Fibroblast of mammary gland (primary cell): ENCODE data around the gene F2.
"Not testable (repeated sequence)": the region's sequence is repeated elsewhere in the genome, so short reads cannot be mapped to it uniquely, and the experiment has no call there.

Experiments
- DNase-seq: peaks from one replicate; pipeline ENCODE4 v3.0.0-alpha.2; 2010; ENCODE audit warnings: low read depth
- H3K4me3 ChIP-seq: 2 replicates; pipeline ENCODE4 v1.5.1; 2011; ENCODE audit warnings: low read depth, mild to moderate bottlenecking, low read length, moderate library complexity; ENCODE audit not compliant: control insufficient read depth
- TF ChIP-seq, protein P1 (sequence below): conservative IDR thresholded peaks from 2 replicates; pipeline ENCODE4 v1.5.1; 2011; ENCODE audit warnings: low read depth, low read length, inconsistent platforms; ENCODE audit not compliant: control insufficient read depth, insufficient read depth

The F2 gene

DNA sequence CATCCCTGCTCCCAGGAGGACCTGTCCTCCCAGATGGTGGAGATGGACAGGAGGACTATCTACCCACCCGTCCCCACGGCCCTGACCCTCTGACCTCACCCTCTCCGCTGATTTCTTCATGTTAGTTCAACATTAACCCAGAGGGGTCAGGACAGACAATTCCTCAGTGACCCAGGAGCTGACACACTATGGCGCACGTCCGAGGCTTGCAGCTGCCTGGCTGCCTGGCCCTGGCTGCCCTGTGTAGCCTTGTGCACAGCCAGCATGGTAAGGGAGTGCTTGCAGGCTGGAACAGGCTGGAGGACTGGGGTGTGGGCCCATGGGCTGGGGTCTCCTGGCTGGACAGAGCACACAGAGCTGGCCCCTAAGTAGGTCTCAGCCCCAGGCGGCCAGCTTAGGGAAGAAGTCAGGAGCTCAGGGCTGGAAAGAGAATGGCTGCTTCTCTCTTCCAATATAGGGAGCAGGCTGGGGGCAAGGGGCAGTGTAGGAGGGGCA, at the start of gene F2:
F2 (plus strand) TSS at position 166 of the 495 bp plus-strand sequence; CDS start at position 189, 23 bp downstream.
- no peak within 1 kb of the TSS for H3K4me3 ChIP-seq
- DNase-seq, result no peak
- TF ChIP-seq, protein P1, sequence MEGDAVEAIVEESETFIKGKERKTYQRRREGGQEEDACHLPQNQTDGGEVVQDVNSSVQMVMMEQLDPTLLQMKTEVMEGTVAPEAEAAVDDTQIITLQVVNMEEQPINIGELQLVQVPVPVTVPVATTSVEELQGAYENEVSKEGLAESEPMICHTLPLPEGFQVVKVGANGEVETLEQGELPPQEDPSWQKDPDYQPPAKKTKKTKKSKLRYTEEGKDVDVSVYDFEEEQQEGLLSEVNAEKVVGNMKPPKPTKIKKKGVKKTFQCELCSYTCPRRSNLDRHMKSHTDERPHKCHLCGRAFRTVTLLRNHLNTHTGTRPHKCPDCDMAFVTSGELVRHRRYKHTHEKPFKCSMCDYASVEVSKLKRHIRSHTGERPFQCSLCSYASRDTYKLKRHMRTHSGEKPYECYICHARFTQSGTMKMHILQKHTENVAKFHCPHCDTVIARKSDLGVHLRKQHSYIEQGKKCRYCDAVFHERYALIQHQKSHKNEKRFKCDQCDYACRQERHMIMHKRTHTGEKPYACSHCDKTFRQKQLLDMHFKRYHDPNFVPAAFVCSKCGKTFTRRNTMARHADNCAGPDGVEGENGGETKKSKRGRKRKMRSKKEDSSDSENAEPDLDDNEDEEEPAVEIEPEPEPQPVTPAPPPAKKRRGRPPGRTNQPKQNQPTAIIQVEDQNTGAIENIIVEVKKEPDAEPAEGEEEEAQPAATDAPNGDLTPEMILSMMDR, result no peak

DNA sequence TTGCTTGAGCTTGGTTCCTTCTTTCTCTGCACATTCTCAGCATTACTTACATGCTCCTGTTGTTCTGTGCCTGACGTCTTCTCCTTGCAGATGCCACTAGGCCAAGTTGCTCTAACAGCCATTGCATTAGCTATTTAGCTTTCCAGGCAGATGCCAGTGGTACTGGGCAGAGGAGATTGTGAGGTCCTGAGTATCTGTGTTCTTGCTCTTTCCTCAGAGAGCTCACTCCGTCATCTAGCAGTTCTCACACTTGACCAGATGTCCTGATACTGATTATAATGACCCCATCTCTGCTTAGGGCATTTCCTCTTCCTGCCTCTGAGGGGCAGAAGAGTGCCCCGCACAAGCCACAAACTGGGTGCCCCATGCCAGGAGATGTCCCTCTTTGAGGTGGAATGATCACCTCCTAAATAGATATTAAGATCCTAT, 49.3 kb upstream of the F2 start:
- TF ChIP-seq, protein P1, result peak; percentile 37
- no peak for DNase-seq
- no peak overlapping the region for H3K4me3 ChIP-seq

DNA sequence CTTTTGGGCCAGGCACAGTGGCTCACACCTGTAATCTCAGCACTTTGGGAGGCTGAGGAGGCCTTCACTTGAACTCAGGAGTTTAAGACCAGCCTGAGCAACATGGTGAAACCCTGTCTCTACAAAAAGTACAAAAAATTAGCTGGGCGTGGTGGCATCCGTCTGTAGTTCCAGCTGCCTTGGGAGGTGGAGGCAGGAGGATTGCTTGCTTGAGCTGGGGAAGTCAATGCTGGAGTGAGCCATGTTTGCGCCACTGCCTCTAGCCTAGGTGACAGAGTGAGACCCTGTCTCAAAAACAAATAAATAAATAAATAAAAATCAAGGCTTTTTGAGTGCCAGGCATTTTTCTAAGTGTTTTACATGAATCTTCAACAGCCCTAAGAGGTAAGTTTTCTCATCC, 48.5 kb upstream of the F2 start:
- not testable (repeated sequence) for DNase-seq, H3K4me3 ChIP-seq

DNA sequence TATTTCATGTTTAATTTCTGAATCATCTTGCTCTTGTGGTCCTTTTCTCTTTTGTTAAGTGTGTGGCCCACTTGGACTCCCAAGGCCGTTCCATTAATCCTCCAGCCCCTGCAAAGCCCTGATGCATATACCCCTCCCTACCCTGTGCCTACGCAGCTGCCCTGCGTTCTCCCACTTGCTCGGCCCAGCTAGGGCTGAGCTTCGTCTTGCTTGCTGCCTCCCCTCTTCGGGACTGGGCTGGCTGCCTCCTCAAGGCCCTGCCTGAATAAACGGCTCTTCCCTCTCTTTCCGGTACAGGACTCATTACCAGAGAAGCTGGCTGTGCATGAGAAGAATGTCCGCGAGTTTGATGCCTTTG, 47.1 kb upstream of the F2 start:
- no peak for DNase-seq
- TF ChIP-seq, protein P1, result no peak
- H3K4me3 ChIP-seq, result no peak overlapping the region

DNA sequence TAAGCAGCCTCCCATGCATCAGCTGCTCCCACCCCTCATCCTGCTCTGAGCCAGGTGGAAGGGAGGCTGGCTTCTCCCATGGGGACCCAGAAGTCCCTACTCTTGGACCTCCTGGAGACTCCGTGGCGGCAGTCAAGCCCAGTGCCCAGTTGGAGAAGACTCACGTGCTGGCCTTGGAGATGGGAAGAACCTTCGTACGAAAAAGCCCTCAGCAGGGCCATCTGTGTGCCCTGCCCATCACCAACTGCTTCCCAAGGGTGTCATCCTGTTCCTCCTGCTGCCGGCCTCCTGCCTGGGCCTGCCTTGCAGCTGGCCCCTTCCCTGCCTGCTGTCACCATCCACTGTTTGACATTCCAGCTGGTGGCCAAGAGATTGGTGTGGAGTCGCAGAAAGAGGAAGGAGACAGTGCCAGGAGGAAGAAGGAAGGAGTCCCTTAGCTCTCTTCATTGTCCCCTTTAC, 46.6 kb upstream of the F2 start:
- no peak overlapping the region for H3K4me3 ChIP-seq
- TF ChIP-seq, protein P1, result no peak
- DNase-seq, result no peak

DNA sequence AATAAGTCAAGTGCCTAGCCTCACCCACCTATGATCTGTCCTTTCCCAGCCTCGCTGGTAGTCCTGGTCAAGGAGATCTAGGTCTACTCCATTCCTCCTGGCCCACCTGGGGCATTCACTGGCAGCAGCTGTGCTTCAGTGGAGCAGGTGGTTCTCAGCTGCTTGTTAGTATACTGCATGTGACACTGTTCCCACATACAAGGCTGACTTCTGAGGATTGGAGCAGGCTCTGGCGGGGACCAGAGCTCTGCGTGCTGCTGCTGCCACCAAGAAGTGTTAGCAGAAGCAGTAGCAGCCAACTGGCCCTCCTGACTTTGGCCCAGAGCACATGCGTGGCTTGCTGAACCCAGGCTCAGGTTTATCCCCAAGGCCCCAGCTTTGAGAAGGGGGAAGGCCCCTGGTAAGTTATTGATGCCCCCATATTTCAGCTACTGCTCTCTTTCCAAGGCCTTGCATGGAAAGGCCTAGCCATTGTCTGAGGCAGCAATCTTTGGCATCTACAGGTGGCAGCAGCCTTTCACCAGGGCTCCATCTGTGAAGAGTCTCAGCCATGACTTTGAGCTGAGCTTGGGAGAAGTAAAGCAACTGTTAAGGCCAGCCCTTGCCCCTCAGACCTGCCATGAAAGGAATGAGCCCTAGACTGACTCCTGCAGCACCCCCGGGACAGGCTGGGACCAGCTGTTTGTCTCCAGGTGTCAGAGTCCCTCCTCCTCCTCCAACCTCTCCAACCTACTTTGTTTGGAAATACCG, 45.1 kb upstream of the F2 start:
- TF ChIP-seq, protein P1, result no peak
- no peak for DNase-seq
- no peak overlapping the region for H3K4me3 ChIP-seq

DNA sequence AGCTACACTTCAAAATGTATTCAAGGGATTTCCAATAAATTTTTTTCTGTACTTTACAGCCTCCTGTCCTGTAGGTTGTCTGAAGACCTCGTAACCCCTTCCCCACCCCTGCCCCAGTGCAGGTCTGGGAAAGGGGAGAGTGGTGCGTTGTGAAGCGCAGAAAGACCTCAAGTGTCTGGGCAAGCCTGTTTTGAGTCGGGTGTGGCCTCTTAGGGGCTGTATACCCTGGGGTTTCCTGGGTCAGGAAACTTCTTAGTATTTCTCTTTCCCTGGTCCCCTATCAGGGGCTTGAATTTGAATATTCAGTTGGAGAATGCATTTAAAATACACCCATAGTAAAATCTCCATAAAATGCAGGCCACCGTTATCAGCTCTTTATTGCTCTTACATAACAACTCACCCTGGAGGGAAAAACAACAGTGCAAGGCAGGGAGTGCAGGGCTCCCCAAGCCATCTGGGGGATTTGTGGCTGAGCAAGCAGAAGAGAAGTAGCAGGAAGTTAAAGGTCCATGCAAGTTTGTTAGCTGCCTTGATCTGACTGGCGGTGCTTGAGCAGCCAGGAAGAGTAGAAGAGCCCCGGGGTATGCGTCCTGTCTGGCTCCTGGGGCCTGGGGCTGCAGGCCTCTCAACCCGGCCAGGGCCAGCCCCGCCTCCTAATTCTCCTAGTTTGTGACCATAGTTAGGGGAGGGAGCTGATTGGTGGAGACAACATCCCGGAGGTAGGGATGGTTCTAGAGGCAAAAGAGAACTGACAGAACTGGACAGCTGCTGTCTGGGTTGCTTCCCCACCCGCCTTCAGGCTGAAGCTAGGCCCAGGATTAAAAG, 44.3 kb upstream of the F2 start:
- no peak overlapping the region for H3K4me3 ChIP-seq

More for the DNA sequence above, 44.3 kb upstream of the F2 start:
- no peak for DNase-seq
- TF ChIP-seq, protein P1, result no peak
